ENCODE results near the gene RAD51B.

GRCh38 chr14:68377459-68377858 lies 557.9 kb downstream of the RAD51B start:
- TF ChIP-seq POLR2A (IDR thresholded peaks at IDR 0.05), result no peak
- TF ChIP-seq, protein P1, sequence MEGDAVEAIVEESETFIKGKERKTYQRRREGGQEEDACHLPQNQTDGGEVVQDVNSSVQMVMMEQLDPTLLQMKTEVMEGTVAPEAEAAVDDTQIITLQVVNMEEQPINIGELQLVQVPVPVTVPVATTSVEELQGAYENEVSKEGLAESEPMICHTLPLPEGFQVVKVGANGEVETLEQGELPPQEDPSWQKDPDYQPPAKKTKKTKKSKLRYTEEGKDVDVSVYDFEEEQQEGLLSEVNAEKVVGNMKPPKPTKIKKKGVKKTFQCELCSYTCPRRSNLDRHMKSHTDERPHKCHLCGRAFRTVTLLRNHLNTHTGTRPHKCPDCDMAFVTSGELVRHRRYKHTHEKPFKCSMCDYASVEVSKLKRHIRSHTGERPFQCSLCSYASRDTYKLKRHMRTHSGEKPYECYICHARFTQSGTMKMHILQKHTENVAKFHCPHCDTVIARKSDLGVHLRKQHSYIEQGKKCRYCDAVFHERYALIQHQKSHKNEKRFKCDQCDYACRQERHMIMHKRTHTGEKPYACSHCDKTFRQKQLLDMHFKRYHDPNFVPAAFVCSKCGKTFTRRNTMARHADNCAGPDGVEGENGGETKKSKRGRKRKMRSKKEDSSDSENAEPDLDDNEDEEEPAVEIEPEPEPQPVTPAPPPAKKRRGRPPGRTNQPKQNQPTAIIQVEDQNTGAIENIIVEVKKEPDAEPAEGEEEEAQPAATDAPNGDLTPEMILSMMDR (IDR thresholded peaks at IDR 0.05), result no peak

Data from ovary (tissue), 3 donors.